CD4-positive, alpha-beta T cell (primary cell): ENCODE results near the gene SPATA45. TPM values are rescaled to one million over a fixed set of nuclear protein-coding genes. Genes with fewer than 3 reads are reported as not detected.
A peak's percentile ranks its signal among the peaks of the same experiment; 100 is the strongest.

Experiments
- ATAC-seq: fragments of 200-7000 bp; cut with Tn5 transposase; one replicate; pipeline ENCODE4 v1.10.0; 2022; ENCODE audit warnings: mild to moderate bottlenecking; ENCODE audit not compliant: poor library complexity
- CTCF ChIA-PET: fragments of 350-600 bp; sonication (Branson Sonifier 250); formaldehyde crosslinking; loops from one replicate; lab custom pipeline; 2021; ENCODE audit warnings: antibody characterized with exemption, inconsistent platforms; lab: Charles Lee
- POLR2A ChIA-PET: fragments of 350-600 bp; sonication (Branson Sonifier 250); formaldehyde crosslinking; loops from one replicate; lab custom pipeline; 2021; ENCODE audit warnings: antibody characterized with exemption, inconsistent platforms; lab: Charles Lee
- DNase-seq, 14 experiments: peaks; one replicate each; pipeline ENCODE4 v3.0.0-alpha.2; 2013 to 2020; ENCODE audit warnings: mixed read lengths in 2 of 14
- H3K27ac ChIP-seq, 2 donors: one replicate each; pipeline versions ENCODE4 v1.5.1 to v1.7.0; 2013; ENCODE audit warnings: low read length in 2 of 2, low read depth in 1 of 2, mild to moderate bottlenecking in 1 of 2
- H3K27me3 ChIP-seq, 2 experiments: 1 replicate in 1 of 2; 2 replicates in 1 of 2; pipeline versions ENCODE4 v1.6.1 to v1.7.0; 2013; ENCODE audit warnings: low read length in 2 of 2, control low read depth in 1 of 2, mild to moderate bottlenecking in 1 of 2, moderate library complexity in 1 of 2; ENCODE audit not compliant: insufficient read depth in 2 of 2, control insufficient read depth in 1 of 2
- H3K36me3 ChIP-seq: one replicate; pipeline ENCODE4 v1.6.1; 2013; ENCODE audit warnings: low read length, control low read depth; ENCODE audit not compliant: insufficient read depth
- H3K4me1 ChIP-seq: one replicate; pipeline ENCODE4 v1.6.1; 2013; ENCODE audit warnings: low read length, control low read depth; ENCODE audit not compliant: insufficient read depth
- H3K4me3 ChIP-seq: one replicate; pipeline ENCODE4 v1.5.1; 2013; ENCODE audit warnings: mild to moderate bottlenecking, low read length, moderate library complexity
- H3K9me3 ChIP-seq, 2 experiments: 1 replicate in 1 of 2; 2 replicates in 1 of 2; pipeline versions ENCODE4 v1.6.1 to v1.7.0; 2013; ENCODE audit warnings: low read length in 2 of 2, mild to moderate bottlenecking in 2 of 2, control low read depth in 1 of 2, moderate library complexity in 1 of 2; ENCODE audit not compliant: control insufficient read depth in 1 of 2, insufficient read depth in 1 of 2
- H3K27ac Mint-ChIP-seq: one replicate; pipeline ENCODE4 v1.8.0; 2020; ENCODE audit warnings: mixed read lengths
- H3K27me3 Mint-ChIP-seq: one replicate; pipeline ENCODE4 v1.8.0; 2021; ENCODE audit warnings: mixed read lengths
- H3K36me3 Mint-ChIP-seq: one replicate; pipeline ENCODE4 v1.8.0; 2021; ENCODE audit warnings: low read depth, mixed read lengths
- H3K4me1 Mint-ChIP-seq: one replicate; pipeline ENCODE4 v1.8.0; 2021; ENCODE audit warnings: low read depth, mixed read lengths
- H3K4me3 Mint-ChIP-seq: one replicate; pipeline ENCODE4 v1.8.0; 2020; ENCODE audit warnings: mild to moderate bottlenecking, mixed read lengths
- H3K9me3 Mint-ChIP-seq: one replicate; pipeline ENCODE4 v1.8.0; 2020; ENCODE audit warnings: mixed read lengths
- intact Hi-C, 2 experiments: fragments of 100-400 bp; cut with DNase I in 1 of 2; cut with micrococcal nuclease in 1 of 2; formaldehyde crosslinking; loops; one replicate each; pipeline versions ENCODE4 v1.15.1 to v1.9.0; 2023 to 2025; cut with DNase I, micrococcal nuclease
- total RNA-seq, 174 experiments: library from RNA in 2 of 174; stranded (reverse) in 2 of 174; gene quantifications; one replicate each; pipeline ENCODE4 v1.2.3 and lab custom pipeline; 2021 to 2026
- TF ChIP-seq, protein P1 (sequence below): fragments of 200-600 bp; IDR thresholded peaks from one replicate; pipeline ENCODE4 v1.8.0; 2022; ENCODE audit warnings: antibody characterized with exemption, mild to moderate bottlenecking

The SPATA45 gene
- total RNA-seq, 2 experiments from 2014 or later = not detected

DNA sequence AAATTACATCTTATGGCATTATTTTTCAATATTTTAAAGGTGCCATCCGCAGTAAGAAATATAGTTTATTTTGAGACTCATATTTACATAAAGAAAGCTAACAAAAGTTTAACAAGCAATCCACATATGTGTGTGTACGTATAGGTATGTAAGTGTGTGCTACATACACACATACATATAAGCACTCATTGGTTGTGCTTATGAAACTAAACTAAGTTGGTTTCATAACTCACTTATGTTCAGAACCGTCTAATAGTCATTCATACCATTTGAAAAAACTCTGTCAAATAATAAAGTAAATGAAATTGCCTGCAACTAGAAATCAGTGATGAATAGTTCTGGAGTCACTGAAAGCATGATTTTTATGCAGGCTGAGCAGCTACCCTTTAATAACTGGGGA is 41.7 kb downstream of the SPATA45 start:
- H3K9me3 Mint-ChIP-seq = no peaks in the 10 kb centered on the region
- CTCF ChIA-PET = interaction anchor here (0.5 to 1.5 kb wide), 2 partner anchors 141 to 287 kb away, joined by 3 read pairs; no protein-coding TSS in a partner anchor
- H3K36me3 Mint-ChIP-seq = peaks cover 61% of the 10 kb centered on the region

DNA sequence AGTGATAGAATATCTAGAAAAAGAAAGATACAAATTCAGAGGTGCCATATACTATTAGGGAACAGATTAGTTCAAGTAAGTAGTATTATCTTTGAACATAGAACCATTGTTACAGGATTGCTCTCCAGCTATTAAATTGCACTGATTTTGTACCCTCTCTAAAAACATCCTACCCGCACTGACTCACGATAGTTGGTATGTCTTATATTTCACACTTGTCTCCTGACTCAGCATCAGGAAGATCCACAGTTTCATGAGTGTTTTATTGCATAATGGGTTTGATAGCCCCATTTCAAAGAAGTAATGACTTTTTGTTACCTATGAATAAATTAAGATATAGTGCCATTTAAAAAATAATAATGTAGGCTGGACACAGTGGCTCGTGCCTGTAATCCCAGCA is 49.8 kb downstream of the SPATA45 start:
- H3K4me3 ChIP-seq = no peak overlapping the region
- ChIA-PET POLR2A (no interaction called here), CTCF (no interaction called here)
- H3K27ac ChIP-seq = no peak overlapping the region
- no peaks in the 10 kb centered on the region for H3K27me3 Mint-ChIP-seq
- H3K27me3 ChIP-seq = no peaks in the 10 kb centered on the region
- no peaks in the 10 kb centered on the region for H3K9me3 Mint-ChIP-seq
- H3K4me1 ChIP-seq = peaks cover 12% of the 10 kb centered on the region
- H3K36me3 Mint-ChIP-seq = peaks cover 68% of the 10 kb centered on the region
- H3K4me1 Mint-ChIP-seq = peaks cover 16% of the 10 kb centered on the region
- intact Hi-C loops = loop anchor here (10.0 kb wide), 2 partner anchors 217 to 1123 kb away; partner anchors contain the start of genes ANGEL2 (in 1 of the 2) and NEK2 (in 1 of the 2)
- no peak for DNase-seq
- H3K36me3 ChIP-seq = peaks cover 46% of the 10 kb centered on the region
- ATAC-seq = no peak
- no peaks in the 10 kb centered on the region for H3K9me3 ChIP-seq
- no peak overlapping the region for H3K4me3 Mint-ChIP-seq
- TF ChIP-seq, protein P1, sequence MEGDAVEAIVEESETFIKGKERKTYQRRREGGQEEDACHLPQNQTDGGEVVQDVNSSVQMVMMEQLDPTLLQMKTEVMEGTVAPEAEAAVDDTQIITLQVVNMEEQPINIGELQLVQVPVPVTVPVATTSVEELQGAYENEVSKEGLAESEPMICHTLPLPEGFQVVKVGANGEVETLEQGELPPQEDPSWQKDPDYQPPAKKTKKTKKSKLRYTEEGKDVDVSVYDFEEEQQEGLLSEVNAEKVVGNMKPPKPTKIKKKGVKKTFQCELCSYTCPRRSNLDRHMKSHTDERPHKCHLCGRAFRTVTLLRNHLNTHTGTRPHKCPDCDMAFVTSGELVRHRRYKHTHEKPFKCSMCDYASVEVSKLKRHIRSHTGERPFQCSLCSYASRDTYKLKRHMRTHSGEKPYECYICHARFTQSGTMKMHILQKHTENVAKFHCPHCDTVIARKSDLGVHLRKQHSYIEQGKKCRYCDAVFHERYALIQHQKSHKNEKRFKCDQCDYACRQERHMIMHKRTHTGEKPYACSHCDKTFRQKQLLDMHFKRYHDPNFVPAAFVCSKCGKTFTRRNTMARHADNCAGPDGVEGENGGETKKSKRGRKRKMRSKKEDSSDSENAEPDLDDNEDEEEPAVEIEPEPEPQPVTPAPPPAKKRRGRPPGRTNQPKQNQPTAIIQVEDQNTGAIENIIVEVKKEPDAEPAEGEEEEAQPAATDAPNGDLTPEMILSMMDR = no peak
- H3K27ac Mint-ChIP-seq = no peak overlapping the region

More for the DNA sequence above, 41.7 kb downstream of the SPATA45 start:
- no peak overlapping the region for H3K27ac ChIP-seq
- no peak for DNase-seq
- TF ChIP-seq, protein P1 = no peak
- Mint-ChIP-seq H3K4me1 (no peaks in the 10 kb centered on the region), H3K27ac (no peak overlapping the region), H3K27me3 (no peaks in the 10 kb centered on the region), H3K4me3 (no peak overlapping the region)
- no peak for ATAC-seq
- no peak overlapping the region for H3K4me3 ChIP-seq
- intact Hi-C loops = no loop called here
- no peaks in the 10 kb centered on the region for H3K27me3 ChIP-seq
- no peaks in the 10 kb centered on the region for H3K4me1 ChIP-seq
- no peaks in the 10 kb centered on the region for H3K9me3 ChIP-seq
- POLR2A ChIA-PET = no interaction called here
- H3K36me3 ChIP-seq = peaks cover 51% of the 10 kb centered on the region

DNA sequence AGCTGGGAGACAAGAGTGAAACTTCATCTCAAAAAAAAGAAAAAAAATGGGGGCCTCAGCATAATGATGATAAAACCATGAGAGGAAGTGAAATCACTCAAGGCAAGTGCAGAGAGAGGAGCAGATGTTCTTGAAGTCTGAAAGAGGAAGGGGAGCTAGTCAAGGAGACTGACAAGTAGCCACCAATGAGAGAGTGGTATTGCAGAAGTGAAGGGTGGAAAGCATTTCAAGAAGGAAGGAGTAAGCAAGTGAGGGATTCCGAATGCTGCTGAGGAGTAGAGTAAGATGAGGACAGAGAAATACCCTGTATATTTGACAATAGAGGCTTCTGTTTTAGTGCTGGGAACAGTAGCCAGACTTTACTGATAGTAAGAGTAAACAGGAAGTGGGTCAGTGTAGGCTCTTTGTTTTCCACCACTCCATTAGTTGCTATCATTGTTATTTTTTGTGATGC is 52.9 kb downstream of the SPATA45 start:
- H3K4me3 Mint-ChIP-seq = peak overlapping the region; percentile 69
- POLR2A ChIA-PET = interaction anchor here (1.2 kb wide), 1 partner anchor 63 kb away, joined by 6 read pairs; the partner anchor contains the start of gene FLVCR1
- Histone ChIP-seq H3K36me3 (peaks cover 31% of the 10 kb centered on the region), H3K9me3 (no peaks in the 10 kb centered on the region), H3K4me3 (no peak overlapping the region), H3K27ac (peak overlapping the region in 1 of 2 donors; percentile 12), H3K4me1 (peaks cover 31% of the 10 kb centered on the region), H3K27me3 (no peaks in the 10 kb centered on the region)
- TF ChIP-seq, protein P1 = no peak
- H3K27ac Mint-ChIP-seq = peak overlapping the region; percentile 78
- peaks cover 35% of the 10 kb centered on the region for H3K4me1 Mint-ChIP-seq
- H3K9me3 Mint-ChIP-seq = no peaks in the 10 kb centered on the region
- peaks cover 4% of the 10 kb centered on the region for H3K27me3 Mint-ChIP-seq
- CTCF ChIA-PET = no interaction called here
- H3K36me3 Mint-ChIP-seq = peaks cover 57% of the 10 kb centered on the region
- intact Hi-C loops = loop anchor here (5.0 to 10.0 kb wide), 5 partner anchors 220 to 1120 kb away; partner anchors contain the start of genes ANGEL2 (in 1 of the 2), NEK2 (in 1 of the 2) and PACC1 (in 1 of the 2)
- ATAC-seq (no peak), DNase-seq (peak in 3 of 14 experiments; percentile 49 to 55 (median 50))
